A549 (cell line): ENCODE results near the gene PRR29.

Source experiments
- CEBPB ChIP-seq, 2 experiments: fragments of >200 bp in 1 of 2; sonication (Bioruptor Twin) in 1 of 2; formaldehyde crosslinking in 1 of 2; IDR thresholded peaks; 2 replicates each; pipeline ENCODE4 v1.6.1; 2012 to 2016
- ESRRA ChIP-seq: fragments of 150-350 bp; IDR thresholded peaks from 2 replicates; pipeline ENCODE4 v1.6.1; 2014; ENCODE audit warnings: mild to moderate bottlenecking, low read length, borderline replicate concordance
- NFE2L2 ChIP-seq: fragments of 150-350 bp; conservative IDR thresholded peaks from 2 replicates; pipeline ENCODE4 v1.6.1; 2014; ENCODE audit warnings: low read length
- POLR2A ChIP-seq: IDR thresholded peaks from 2 replicates; pipeline ENCODE4 v1.6.1; 2012; ENCODE audit warnings: mild to moderate bottlenecking, low read length
- TF ChIP-seq, protein P1 (sequence below): fragments of >200 bp; sonication (Bioruptor Twin); formaldehyde crosslinking; IDR thresholded peaks from 3 replicates; pipeline ENCODE4 v1.5.1; 2016
- TF ChIP-seq, protein P2 (sequence below): fragments of 150-350 bp; IDR thresholded peaks from 2 replicates; pipeline ENCODE4 v1.6.1; 2014; ENCODE audit warnings: low read depth, mild to moderate bottlenecking, low read length

DNA sequence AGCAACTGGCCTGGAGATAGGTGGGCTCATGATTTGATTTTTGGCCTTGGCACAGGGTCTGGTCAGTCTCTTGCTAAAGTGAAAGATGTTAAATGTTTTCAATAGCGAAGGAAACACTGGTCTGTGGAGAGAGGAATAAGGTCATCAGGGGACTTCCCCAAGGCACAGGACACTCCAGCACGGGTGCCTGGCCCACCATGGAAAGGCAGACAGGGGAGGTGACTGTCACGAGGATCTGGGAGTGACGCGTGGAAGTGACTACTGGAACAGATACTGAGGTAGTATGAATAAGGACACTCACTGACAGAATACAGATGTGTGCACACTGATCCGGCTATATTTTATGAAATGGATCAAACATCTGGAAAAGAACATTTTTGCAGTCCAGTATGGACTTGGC, 39.0 kb downstream of the PRR29 start:
- TF ChIP-seq CEBPB (IDR thresholded peaks at IDR 0.05) (no peak), POLR2A (no peak), ESRRA (no peak), NFE2L2 (no peak)
- TF ChIP-seq, protein P1, sequence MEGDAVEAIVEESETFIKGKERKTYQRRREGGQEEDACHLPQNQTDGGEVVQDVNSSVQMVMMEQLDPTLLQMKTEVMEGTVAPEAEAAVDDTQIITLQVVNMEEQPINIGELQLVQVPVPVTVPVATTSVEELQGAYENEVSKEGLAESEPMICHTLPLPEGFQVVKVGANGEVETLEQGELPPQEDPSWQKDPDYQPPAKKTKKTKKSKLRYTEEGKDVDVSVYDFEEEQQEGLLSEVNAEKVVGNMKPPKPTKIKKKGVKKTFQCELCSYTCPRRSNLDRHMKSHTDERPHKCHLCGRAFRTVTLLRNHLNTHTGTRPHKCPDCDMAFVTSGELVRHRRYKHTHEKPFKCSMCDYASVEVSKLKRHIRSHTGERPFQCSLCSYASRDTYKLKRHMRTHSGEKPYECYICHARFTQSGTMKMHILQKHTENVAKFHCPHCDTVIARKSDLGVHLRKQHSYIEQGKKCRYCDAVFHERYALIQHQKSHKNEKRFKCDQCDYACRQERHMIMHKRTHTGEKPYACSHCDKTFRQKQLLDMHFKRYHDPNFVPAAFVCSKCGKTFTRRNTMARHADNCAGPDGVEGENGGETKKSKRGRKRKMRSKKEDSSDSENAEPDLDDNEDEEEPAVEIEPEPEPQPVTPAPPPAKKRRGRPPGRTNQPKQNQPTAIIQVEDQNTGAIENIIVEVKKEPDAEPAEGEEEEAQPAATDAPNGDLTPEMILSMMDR, result no peak
- TF ChIP-seq, protein P2, sequence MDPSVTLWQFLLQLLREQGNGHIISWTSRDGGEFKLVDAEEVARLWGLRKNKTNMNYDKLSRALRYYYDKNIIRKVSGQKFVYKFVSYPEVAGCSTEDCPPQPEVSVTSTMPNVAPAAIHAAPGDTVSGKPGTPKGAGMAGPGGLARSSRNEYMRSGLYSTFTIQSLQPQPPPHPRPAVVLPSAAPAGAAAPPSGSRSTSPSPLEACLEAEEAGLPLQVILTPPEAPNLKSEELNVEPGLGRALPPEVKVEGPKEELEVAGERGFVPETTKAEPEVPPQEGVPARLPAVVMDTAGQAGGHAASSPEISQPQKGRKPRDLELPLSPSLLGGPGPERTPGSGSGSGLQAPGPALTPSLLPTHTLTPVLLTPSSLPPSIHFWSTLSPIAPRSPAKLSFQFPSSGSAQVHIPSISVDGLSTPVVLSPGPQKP, result no peak
